Smooth muscle cell of the brain vasculature (primary cell): Measurements from ENCODE around the gene TBC1D13.
"Not testable (repeated sequence)": the region's sequence is repeated elsewhere in the genome, so short reads cannot be mapped to it uniquely, and the experiment has no call there.

Source experiments
- DNase-seq: peaks from one replicate; pipeline ENCODE4 v3.0.0-alpha.2; 2012; ENCODE audit warnings: low read depth, low spot score

Gene TBC1D13

DNA sequence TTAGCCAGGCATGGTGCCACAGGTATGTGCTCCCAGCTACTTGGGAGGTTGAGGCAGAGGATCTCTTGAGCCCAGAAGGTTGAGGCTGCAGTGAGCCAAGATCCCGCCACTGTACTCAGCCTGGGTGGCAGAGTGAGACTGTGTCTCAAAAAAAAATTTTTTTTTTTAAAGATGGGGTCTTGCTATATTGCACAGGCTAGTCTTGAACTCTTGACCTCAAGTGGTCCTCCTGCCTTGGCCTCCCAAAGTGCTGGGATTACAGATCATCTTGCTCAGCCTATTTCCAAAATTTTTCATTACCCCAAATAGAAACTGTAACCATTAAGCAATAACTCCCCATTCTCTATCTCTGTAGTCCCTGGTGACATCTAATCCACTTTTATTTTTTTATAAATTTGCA is 4.4 kb upstream of the TBC1D13 start:
- no peak for DNase-seq

DNA sequence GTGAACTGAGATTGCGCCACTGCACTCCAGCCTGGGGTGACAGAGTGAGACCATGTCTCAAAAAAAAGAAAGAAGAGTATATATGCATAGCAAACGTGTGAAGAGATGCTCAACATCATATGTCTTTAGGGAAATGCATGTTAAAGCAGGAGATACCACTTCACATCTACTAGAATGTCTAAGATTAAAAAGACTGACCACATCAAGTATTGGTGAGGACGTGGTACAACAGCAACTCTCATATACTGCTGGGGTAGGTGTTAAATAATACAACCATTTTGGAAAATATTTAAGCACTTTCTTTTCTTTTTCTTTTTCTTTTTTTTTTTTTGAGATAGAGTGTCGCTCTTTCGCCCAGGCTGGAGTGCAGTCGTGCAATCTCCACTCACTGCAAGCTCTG is 1.6 kb upstream of the TBC1D13 start:
- no peak for DNase-seq

GRCh38 chr9:128787659-128788058 is 606 bp downstream of the TBC1D13 start:
- no peak for DNase-seq

- DNase-seq = no peak
Observed at GRCh38 chr9:128788445-128788844, 1.4 kb downstream of the TBC1D13 start.

- DNase-seq = no peak
Observed at GRCh38 chr9:128790536-128790935, 3.5 kb downstream of the TBC1D13 start.

- DNase-seq = no peak
Observed at GRCh38 chr9:128792134-128792533, 5.1 kb downstream of the TBC1D13 start.

- DNase-seq = no peak
Observed at GRCh38 chr9:128792978-128793686, 6.1 kb downstream of the TBC1D13 start.

DNA sequence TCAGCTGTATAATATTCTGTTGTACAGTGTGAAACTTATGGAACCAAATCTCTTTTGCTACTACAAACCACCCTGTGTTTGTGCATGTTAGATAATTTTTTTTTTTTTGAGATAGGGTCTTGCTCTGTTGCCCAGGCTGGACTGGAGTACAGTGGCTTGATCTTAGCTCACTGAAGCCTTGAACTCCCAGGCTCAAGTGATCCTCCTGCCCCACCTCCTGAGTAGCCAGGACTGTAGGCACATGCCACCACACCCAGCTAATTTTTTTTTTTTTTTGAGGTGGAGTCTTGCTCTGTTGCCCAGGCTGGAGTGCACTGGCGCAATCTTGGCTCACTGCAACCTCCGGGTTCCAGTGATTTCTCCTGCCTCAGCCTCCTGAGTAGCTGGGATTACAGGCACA is 7.9 kb downstream of the TBC1D13 start:
- not testable (repeated sequence) for DNase-seq

- DNase-seq = no peak
Observed at GRCh38 chr9:128798896-128799295, 11.8 kb downstream of the TBC1D13 start.

DNA sequence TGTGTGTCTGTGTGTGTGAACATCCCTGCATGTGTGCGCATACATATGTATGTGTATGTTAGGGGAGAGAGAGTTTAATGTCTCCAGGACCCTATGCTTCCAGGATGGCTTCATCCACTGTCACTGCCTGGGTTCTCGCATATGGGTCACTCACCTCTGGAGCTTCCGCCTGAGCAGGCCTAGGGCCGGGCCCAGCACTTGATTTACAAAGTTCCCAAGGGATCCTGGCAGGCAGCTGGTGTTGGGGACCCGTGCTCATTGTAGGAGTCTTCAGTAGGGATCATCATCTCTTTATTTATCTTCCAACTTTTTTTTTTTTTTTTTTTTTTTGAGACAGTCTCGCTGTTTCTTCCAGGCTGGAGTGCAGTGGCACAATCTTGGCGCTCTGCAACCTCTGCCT is 13.0 kb downstream of the TBC1D13 start:
- no peak for DNase-seq

GRCh38 chr9:128802482-128802881 is 15.4 kb downstream of the TBC1D13 start:
- no peak for DNase-seq

DNA sequence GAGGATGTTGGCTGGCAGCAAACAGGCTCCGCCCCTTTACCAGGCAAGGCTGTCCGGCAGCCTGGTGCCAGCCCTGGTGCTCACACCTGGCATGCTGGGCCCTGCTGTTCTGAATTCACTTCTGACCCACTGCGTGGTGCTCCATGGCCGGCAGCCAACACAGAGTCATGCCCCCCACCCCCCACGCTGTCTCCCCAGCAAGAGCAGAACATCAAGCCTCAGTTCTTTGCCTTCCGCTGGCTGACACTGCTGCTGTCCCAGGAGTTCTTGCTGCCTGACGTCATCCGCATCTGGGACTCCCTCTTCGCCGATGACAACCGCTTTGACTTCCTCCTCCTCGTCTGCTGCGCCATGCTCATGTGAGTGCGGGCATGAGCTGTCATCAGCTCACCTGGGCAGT is 18.6 kb downstream of the TBC1D13 start:
- no peak for DNase-seq

- DNase-seq = no peak
Observed at GRCh38 chr9:128807827-128808226, 20.8 kb downstream of the TBC1D13 start.

DNA sequence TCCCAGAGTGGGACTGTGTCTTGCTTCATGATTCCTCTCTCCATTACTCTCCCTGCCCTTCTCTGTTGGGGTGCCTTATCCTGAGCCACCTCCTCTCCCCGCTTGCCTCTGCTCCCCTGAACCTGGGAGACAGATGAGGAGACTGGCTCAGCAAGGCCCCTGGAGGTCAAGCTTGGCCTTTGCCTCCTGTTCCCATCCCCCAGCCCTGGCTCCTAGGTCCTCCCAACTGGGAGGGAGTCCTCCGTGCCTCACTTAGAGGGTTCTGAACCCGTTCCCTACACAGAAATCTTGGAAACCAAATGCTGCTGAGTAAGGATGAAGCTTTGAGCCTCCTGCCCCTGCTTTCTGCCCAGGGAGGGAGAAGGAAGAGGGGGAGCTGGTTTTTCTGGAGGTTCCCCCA is 21.5 kb downstream of the TBC1D13 start:
- no peak for DNase-seq

DNA sequence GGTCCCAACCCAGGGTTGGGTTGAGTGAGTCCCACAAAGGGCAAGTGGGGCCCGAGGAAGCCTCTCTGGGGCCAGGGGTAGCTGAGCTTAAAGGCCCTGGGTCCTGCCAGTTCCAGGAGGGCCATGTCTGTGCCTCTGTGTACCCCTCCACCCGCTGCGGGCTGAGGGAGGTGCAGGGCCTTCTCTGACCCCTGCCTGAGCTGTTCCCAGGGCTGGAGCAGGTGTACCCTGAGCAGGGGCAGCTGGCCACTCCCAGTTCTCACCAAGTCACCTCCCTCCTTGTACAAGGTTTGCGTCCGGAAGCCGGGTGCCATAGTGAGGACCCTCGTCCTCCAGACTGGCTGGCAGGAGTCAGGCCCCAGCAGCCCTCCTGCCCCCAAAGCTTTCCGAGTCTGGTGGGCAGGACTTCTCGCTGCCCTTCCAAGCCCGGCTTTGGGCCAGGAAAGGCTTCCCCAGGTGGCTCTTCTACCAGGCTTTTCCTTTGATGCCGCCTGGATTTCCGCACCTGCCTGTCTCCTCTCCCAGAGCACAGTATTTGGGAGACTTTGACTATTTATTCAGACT is 22.1 kb downstream of the TBC1D13 start:
- no peak for DNase-seq

DNA sequence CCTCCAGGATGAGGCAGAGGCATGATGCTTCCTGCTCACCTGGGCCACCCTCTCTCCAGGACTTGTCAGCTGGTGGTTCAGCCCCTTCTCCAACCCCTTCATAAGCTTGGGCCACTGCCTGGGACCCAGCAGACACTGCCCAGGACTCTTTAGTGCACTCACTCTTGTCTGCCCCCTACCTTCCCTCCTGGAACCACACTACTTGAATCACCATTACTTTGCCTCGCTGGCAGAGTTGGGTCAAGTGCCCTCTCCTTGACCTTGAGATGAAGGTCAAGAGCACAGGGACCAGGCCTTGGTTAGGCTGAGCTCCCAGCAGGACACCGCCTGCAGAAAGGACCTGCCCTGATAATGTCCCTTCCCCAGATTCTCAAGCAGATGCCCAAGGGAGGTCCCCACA is 22.8 kb downstream of the TBC1D13 start:
- no peak for DNase-seq

- DNase-seq = no peak
Observed at GRCh38 chr9:128810873-128811272, 23.8 kb downstream of the TBC1D13 start.

GRCh38 chr9:128818099-128818838 is 31.2 kb downstream of the TBC1D13 start, which contains the start of gene ENDOG:
Gene ENDOG (plus strand): TSS chr9:128818500. CDS start chr9:128818685, 185 bp downstream.
- peak; percentile 92 for DNase-seq

GRCh38 chr9:128818839-128819715 is 32.0 kb downstream of the TBC1D13 start:
- no peak for DNase-seq

DNA sequence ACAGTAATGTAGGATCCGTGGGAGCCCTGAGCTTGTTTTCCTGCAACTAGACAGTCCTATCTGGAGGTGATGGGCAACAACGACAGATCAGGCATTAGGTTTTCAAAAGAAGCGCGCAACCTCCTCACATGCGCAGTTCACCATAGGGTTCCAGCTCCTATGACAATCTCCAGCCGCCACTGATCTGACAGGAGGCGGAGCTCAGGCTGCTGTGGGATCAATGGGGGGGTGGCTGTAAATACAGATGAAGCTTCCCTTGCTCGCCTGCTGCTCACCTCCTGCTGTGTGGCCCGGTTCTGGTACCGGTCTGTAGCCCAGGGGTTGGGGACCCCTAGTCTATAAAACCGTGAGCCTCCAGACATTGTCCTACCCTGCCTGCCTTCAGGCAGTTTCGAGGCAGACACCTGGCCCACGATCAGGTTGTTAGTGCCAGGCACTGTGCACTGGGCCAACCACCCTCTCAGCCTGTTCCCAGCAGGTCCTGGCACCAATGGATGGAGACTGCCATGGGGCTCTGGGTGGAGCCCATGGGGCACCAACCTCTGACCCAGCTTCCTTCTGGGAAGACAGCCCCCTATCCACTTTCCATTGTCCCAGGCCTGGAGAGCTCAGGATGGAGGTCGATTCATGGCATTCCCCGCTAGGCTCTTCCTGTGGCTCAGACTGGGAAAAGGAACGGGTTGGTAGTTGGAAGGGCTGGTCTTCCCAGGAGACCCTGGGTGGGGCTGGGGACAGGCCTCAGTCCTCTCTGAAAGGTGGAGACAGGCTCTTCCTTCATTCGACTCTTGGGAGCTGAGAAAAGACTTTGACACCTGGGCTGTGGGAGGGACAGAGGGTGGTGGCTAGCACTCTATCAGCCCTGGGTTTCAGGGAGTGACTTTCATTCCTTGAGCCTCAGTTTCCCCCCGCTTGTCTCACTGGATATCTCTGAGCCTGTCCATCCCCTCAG is 32.9 kb downstream of the TBC1D13 start:
- no peak for DNase-seq
